ENCODE results near the gene SERPINF2.

Gene SERPINF2

GRCh38 chr17:1785930-1786329 lies 43.3 kb downstream of the SERPINF2 start:
- no peak for TF ChIP-seq CTCF (IDR thresholded peaks at IDR 0.05)
- peak overlapping the region; percentile 88 to 93 for H3K27ac ChIP-seq
- H3K4me3 ChIP-seq, result no peak overlapping the region
- DNase-seq (ENCODE audit: low spot score), result no peak

- H3K27ac ChIP-seq, result peak overlapping the region; percentile 88 to 93
- DNase-seq (ENCODE audit: low spot score), result no peak
- H3K4me3 ChIP-seq, result no peak overlapping the region
- TF ChIP-seq CTCF (IDR thresholded peaks at IDR 0.05), result no peak
Measured at GRCh38 chr17:1786708-1787107, 44.0 kb downstream of the SERPINF2 start.

GRCh38 chr17:1787301-1787902 lies 44.7 kb downstream of the SERPINF2 start:
- TF ChIP-seq CTCF (IDR thresholded peaks at IDR 0.05), result no peak
- Histone ChIP-seq H3K4me3 (no peak overlapping the region), H3K27ac (peak overlapping the region; percentile 88 to 93)
- DNase-seq (ENCODE audit: low spot score), result peak; percentile 92

GRCh38 chr17:1789936-1790335 lies 47.3 kb downstream of the SERPINF2 start:
- H3K27ac ChIP-seq, result peak overlapping the region; percentile 42 to 49
- H3K4me3 ChIP-seq, result no peak overlapping the region
- DNase-seq (ENCODE audit: low spot score), result no peak
- no peak for TF ChIP-seq CTCF (IDR thresholded peaks at IDR 0.05)

GRCh38 chr17:1792495-1793446 lies 50.1 kb downstream of the SERPINF2 start:
- H3K4me3 ChIP-seq, result no peak overlapping the region
- DNase-seq (ENCODE audit: low spot score), result no peak
- no peak overlapping the region for H3K27ac ChIP-seq
- no peak for TF ChIP-seq CTCF (IDR thresholded peaks at IDR 0.05)

- TF ChIP-seq CTCF (IDR thresholded peaks at IDR 0.05), result no peak
- H3K4me3 ChIP-seq, result no peak overlapping the region
- H3K27ac ChIP-seq, result no peak overlapping the region
- no peak for DNase-seq (ENCODE audit: low spot score)
Measured at GRCh38 chr17:1793447-1793806, 50.8 kb downstream of the SERPINF2 start.

Measured in coronary artery (tissue), 2 donors.